GM19099 (cell line): Measurements from ENCODE around the gene MAP2.

Experiments
- POLR2A ChIP-seq: IDR thresholded peaks from 3 replicates; pipeline ENCODE4 v1.6.1; 2011; ENCODE audit warnings: low read depth; ENCODE audit not compliant: insufficient read length; ENCODE audit errors: extremely low read depth

Gene MAP2

DNA sequence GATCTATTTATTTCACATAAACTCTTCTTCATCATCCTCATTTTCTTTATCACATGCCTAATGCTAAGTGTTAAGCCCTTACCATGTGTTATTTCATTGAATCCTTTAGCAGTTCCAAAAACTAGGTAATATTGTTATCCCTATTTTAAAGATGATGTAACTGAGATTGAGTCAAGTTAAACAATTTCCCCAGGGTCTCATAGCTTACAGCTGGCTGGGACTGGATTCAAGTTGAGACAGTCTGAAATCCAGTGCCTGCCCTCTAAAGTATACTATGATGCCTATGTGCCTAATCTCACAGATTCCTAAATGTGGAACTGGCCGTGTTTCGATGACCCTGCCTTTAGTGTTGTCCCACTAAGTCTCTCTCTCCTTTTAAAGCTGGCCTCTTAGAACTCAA, 108.5 kb downstream of the MAP2 start:
- no peak for TF ChIP-seq POLR2A

DNA sequence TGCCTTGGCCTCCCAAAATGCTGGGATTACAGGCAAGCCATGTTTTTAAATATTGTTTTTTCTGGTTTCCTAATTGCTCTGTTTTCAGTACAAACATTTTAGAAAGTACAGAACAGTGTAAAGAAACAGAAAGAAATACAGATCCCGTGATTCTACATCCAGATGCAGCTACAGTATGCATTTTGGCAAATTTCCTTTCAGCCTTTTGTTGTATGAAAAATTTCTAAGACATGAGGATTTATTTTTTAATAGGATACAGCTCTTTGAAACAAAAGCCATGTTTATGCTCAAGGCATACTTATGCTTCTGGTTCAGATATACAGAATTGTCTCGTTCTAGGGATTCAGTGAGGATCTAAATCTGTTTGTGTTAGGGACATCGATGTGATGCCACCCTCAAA, 109.5 kb downstream of the MAP2 start:
- no peak for TF ChIP-seq POLR2A

DNA sequence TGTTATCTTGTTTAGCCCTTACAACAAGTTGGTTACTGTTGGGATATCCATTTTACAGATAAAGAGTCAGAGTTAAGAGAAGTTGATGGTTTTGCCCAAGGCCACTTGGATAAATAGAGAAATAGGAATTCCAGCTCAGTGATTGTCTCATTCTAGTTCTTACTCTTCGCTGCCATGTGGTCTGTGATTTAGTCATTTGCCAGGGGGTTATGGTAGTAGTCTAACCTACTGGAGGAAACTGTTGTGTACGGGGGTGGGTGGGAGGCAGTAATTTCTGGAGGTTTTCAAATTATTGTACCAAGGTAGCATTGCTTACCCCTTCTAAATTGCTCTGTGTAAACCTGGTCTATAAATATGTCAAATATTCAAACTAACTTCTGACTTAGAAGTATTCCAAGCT, 110.4 kb downstream of the MAP2 start:
- no peak for TF ChIP-seq POLR2A

DNA sequence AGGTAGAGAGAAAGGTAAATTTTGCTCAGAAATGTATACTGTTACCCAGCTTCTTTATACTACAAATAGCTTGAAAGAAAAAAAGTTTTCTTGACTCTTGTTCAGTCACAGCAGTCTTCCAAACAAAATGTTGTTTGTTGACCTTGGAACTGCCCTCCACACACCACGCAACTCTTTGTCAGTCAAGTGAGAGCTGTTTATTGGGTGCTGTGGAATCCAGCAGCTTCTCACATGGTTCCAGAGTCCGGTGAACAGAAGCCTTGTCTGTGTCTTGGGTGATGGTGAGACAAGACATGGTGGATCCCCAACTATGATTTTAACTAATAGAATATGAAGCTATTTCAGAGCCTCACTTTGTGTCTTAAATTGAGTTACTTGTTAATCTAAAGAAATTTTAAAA, 112.5 kb downstream of the MAP2 start:
- TF ChIP-seq POLR2A, result no peak

DNA sequence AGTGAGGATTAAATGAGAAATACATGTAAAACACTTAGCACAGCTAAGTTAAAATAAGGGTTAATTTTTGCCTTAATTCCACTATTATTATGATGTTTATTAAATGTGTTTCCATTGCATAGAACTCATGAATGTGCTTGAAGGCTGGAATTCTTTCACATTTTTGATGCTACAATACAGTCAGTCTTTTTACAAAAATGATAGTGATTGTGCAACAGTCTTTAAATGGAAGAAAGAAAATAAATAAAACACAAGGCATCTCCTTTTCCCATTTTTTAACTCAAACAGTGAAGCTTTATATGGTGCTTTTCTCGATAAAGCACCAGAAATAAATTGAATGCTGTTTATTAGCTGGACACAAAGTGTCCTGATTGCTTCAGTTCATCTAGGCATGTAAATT, 123.9 kb downstream of the MAP2 start:
- no peak for TF ChIP-seq POLR2A

DNA sequence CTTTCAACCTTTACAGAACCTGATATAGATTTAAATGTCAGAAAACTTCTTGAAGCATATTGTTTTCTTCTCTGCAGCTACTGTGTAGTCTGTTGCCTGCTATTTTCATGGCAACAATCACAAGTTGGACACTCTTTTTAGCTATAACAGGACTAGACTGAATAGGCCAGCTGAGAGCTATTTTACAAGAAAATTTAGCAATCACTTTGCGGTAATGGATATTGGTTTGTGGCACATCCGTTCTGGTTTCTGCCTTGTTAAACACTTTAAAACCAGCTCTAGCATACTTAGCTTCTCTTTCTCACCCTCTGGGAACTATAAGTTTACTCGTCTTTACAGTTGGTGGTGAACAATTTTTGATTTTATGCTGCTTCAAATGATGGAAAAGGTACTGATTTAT, 125.7 kb downstream of the MAP2 start:
- TF ChIP-seq POLR2A, result no peak

DNA sequence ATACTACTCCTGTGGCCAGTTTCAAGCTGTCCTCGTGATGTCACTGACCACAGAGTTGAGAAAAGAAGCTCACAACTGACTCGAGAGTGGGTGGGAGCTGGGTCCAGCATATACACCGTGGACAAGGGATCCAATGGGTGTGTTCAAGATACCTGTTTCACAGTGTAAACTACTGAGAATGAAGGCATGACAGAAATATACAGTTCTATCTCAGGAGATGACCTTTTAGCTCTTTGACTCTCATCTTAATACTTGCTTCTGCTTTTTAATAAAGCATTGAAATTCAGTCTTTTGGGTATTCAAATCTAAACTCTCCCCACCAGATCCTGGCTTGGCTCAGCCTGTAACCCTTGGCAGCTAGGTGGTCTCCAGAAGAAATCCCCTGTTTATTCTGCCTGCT, 130.1 kb downstream of the MAP2 start:
- no peak for TF ChIP-seq POLR2A

DNA sequence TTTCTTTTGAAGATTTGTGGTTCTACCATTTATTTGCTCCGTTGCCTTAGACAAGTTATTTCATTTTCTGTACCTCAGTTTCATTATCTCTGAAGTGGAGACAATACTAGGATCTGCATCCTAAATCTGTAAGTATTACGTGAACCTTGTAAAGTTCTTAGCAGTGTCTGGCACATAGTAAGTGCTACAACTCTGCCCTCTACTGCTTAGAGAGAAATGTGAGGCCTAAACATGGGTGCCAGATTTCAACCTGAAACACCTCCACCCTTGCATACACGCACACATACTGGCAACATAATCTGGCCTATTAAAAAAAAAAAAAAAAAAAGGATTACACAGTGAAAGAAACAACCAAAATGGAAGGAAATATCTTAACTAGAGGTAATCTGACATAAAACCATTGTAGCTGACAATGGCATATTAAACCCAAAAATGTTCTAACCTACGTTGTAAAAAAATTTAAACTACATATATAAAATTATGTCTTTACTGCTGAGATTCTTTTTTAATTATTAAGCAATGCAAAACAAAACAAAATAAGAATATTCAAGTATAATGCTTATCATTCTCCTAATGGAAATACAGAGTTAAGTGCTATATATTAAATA, 132.6 kb downstream of the MAP2 start:
- TF ChIP-seq POLR2A, result no peak

DNA sequence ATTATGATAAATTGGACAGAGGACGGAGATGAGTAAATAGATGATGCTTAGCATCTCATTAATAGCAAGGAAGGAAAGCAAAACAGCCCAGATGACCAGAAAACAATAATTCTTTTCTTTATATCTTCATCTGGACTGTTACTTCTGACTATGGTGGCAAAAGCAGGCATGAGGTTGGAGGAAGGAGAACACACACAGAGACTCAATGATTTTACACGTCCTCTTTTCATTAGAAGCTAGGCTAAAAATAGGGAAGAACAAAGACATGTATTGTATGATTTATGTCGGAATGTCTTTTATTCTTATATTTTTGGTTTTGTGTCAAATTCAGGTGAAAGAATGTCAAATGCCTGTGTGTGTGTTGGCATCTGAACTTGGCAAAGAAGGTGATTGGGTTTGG, 137.1 kb downstream of the MAP2 start:
- TF ChIP-seq POLR2A, result no peak

DNA sequence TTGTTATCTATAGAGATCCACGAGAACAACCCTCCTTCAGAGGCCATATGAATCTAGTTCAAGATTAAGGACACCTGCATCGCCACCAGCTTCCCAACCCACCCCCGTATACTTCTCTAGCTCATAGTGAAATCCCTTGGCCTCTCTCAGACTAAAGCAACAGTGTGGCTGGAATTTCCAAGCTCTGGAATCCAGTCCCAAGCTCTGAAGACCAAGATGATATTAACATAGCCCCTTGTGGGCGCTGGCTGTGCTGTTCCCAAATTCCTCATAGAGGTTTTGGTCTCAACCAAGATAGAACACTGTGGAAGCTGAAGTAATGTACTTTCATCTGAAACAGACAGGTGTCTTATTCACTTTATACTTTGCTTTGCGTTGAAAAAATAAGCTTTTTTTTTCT, 139.6 kb downstream of the MAP2 start:
- no peak for TF ChIP-seq POLR2A

DNA sequence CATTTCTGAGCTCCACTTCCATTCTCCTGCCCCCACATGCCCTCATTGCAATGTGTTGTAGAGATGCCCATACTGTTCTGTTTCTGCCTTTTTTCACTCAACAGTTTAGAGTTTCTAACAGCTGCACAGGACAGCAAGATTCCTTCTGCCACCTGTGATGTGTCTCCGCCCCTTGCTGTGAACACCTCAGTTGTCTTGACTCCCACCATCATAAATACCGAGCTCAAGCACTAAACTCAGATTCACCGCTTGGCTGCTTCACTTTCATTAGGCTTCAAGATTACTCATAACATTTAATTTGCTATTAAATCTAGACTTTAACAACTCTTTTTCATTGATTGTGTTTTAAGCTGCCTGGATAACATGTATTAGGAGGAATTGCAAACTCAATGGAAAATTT, 141.0 kb downstream of the MAP2 start:
- no peak for TF ChIP-seq POLR2A

DNA sequence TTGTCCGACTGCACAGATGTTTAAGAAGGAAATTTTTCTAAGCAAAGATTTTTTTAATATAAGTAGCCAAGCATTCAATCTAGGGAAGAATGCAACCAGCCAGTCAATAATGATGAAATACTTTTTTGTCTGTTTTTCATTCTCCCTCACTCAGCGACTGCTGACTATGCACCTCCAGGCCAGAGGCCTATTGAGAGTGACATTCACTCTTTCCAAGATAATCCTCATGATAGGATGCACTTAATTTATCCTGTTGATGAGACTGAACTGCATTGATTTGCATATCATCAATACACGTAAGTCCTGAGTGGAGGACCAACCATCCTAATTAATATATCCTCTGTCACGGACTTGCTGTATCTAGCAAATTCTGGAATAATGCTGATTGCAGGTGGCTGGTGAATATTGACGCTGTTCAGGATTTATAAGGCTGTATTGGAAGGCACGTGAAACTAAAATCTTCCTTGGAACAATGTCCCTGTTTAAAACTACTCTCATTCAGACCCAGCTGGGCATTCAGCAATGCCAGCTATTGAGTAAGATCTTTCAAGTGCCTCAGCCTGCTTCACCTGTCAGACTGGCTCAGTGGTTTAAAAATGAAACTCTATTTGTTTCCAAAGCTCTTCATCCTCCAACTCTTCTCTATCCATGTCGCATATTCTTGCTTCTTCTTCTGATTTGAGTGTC, 142.2 kb downstream of the MAP2 start:
- no peak for TF ChIP-seq POLR2A

DNA sequence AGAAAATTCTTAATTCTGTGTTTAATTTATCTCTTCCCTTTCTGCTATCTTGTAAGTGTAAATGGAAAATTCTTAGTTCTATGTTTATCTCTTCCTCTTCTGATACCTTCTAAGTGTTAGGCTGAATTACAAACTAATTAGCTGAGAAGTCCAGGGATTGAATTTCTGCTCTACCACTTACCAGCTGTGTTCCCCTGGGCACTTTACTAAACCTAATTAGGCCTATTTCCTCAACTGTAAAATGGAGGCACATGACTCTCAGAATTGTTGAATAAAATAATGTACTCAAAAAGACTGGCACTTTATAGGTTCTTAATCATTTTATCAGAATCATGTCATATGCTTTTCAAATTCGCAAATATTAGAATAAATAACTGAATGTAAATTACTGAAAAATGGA, 146.3 kb downstream of the MAP2 start:
- no peak for TF ChIP-seq POLR2A

DNA sequence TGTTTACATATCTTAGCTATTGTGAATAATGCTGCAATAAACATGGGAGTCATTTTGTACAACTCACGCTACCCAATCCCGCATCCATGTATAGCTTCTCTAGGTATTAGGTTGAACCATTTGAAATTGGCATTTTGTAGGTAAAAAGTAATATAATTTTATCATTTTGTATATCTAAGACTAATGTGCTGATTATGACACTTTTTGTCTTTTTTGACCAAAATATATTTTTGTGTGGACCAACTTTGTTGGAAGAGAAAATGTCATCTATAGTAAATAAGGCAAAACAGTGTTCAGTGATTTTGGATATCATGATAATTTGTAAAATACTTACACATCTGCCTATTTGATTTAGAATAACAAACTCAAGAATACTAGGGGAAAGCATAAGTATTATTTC, 150.7 kb downstream of the MAP2 start:
- TF ChIP-seq POLR2A, result no peak

DNA sequence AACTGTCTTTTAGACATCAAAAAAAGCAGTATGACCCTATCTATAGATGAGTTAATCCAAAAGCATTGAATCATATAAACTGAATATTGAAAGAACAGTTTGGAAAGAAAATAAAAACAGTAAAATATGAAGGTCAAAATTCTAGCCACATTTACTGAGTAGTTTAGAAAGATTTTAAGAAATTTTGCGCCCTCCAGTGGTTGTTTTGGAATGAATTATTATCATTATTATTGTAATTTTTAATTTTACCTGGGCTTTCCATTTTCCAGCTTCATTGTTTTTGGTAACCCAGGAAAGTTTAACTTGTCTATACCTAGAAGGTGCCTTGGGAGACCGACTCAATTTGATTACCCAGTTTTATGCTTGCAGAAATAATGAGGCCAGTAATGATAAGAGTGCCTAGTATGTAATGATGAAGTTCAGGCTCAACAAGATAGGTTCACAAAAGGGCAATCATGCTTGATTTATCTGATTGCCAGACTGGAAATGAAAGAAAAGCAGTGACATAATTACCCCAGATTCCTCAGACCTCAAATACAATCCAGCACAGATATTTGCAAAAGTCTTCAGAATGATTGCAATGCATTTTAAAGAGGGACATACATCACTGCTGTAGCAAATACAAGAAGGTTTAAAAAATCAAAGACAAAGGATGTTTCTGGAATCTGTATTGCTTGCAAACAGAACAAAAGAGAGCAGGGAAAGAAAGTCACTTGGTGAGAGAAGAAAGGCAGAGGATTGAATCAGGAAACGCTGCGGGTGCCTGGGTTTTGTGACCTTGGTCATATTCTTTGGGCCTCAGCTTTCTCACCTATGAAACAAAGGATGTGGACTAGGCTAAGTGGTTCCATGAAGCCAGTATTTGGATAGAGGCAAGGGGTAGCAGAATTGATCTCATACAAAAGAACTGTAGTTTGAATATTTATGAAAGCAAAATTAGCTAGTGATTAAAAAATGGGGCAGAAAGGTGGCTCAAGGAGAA, 153.8 kb downstream of the MAP2 start:
- TF ChIP-seq POLR2A, result no peak
